GM12864 (cell line): Measurements from ENCODE around the gene ALG3.

Source experiments
- DNase-seq: peaks from one replicate; pipeline ENCODE4 v3.0.0-alpha.2; 2011; ENCODE audit warnings: low read depth
- H3K4me3 ChIP-seq: 2 replicates; pipeline ENCODE4 v1.5.1; 2011; ENCODE audit warnings: mild to moderate bottlenecking, low read depth, low read length, control low read depth
- TF ChIP-seq, protein P1 (sequence below): IDR thresholded peaks from 2 replicates; pipeline ENCODE4 v1.5.1; 2011; ENCODE audit warnings: low read depth, mild to moderate bottlenecking, moderate library complexity, low read length, control low read depth, inconsistent platforms; ENCODE audit errors: missing control alignments

ALG3 gene

DNA sequence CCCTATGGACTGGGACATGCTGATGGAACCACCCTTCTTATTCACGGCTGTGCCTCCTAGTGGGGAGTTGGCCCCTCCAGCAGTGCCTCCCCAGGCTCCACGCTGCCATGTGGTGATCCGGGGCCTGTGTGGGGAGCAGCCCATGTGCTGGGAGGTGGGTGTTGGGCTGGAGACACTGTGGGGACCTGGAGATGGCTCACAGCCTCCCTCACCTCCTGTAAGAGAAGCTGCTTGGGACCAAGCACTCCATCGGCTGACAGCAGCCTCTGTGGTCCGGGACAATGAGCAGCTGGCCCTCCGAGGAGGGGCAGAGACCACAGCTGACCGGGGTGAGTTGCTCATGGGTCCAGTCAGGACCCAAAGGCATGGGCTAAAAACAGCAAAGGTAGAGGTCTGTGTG lies 9.1 kb downstream of the ALG3 start:
- no peak overlapping the region for H3K4me3 ChIP-seq
- TF ChIP-seq, protein P1, sequence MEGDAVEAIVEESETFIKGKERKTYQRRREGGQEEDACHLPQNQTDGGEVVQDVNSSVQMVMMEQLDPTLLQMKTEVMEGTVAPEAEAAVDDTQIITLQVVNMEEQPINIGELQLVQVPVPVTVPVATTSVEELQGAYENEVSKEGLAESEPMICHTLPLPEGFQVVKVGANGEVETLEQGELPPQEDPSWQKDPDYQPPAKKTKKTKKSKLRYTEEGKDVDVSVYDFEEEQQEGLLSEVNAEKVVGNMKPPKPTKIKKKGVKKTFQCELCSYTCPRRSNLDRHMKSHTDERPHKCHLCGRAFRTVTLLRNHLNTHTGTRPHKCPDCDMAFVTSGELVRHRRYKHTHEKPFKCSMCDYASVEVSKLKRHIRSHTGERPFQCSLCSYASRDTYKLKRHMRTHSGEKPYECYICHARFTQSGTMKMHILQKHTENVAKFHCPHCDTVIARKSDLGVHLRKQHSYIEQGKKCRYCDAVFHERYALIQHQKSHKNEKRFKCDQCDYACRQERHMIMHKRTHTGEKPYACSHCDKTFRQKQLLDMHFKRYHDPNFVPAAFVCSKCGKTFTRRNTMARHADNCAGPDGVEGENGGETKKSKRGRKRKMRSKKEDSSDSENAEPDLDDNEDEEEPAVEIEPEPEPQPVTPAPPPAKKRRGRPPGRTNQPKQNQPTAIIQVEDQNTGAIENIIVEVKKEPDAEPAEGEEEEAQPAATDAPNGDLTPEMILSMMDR: no peak
- no peak for DNase-seq

DNA sequence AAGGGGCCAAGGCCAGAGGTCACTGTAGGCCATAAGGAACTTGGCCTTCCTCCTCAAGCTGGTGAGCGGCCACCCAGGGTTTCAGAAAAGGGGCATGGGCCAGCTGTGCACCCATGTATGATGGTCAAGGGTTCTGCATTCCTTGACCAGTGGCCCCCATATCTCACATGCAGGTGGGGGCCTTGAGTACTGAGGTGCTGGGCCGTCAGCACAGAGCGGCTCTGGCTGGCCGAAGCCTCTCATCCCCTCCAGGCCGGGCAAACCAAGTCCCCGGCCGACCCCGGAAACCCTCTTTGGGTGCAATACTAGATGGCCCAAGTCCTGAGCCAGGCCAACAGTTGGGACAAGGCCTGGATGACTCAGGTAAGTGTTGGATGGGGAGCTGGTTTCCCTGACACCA lies 9.5 kb downstream of the ALG3 start:
- TF ChIP-seq, protein P1: no peak
- no peak overlapping the region for H3K4me3 ChIP-seq
- DNase-seq: no peak

DNA sequence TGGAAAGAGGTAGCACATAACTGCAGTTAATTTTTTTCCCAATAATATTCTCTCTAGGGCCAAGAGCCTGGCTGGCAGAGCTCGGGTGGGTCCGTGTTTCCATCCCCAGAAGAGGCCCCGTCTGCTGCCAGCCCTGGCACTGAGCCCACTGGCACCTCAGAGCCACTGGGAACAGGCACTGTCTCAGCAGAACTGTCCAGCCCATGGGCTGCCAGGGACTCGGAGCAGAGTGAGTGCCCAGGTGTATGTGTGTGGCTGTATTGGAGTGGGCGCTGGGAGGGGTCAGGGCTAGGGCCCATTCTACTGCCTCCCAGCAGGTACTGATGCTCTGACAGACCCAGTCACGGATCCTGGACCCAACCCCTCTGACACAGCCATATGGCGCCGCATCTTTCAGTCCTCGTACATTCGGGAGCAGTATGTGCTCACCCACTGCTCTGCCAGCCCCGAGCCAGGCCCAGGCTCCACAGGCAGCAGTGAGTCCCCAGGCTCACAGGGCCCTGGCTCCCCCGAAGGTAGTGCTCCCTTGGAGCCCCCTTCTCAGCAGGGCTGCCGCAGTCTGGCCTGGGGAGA lies 10.4 kb downstream of the ALG3 start:
- DNase-seq: no peak
- H3K4me3 ChIP-seq: no peak overlapping the region
- TF ChIP-seq, protein P1: no peak

DNA sequence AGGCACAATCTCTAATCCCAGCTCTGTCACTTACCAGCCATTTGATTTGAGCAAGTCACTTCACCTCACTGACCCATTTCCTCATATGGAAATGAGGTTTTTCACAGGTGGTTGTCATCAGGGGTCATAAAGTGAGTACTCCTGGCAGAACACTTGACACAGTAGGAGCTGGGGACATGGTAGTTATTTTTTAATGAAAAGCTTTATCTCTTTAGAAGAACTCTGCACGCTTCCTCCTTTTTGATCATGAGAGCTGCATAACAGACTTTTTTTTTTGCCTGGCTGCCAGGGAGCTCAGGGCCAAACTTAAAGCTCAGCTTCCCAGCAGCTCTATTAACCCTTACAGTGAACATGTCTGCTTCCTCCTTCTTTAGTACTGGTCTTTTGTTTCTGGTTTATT lies 11.0 kb downstream of the ALG3 start:
- DNase-seq: no peak
- H3K4me3 ChIP-seq: no peak overlapping the region
- TF ChIP-seq, protein P1: no peak

DNA sequence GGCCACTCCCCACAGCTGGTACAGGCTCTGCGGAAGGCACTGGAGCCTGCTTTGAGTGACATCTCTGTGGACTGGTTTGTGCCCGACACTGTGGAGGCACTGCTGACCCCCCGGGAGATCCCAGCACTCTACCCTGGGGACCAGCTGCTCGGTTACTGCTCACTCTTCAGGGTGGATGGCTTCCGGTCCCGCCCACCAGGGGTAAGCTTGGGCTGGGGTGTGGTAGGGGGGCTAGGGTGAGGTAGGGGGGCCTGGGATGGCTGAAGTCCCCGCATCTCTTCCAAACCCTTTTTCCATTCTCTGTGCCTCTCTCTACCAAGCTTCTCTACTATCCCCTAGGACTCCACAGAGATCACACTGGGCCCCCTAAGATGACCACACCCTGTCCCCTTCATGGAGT lies 11.6 kb downstream of the ALG3 start:
- DNase-seq: no peak
- TF ChIP-seq, protein P1: no peak
- no peak overlapping the region for H3K4me3 ChIP-seq

DNA sequence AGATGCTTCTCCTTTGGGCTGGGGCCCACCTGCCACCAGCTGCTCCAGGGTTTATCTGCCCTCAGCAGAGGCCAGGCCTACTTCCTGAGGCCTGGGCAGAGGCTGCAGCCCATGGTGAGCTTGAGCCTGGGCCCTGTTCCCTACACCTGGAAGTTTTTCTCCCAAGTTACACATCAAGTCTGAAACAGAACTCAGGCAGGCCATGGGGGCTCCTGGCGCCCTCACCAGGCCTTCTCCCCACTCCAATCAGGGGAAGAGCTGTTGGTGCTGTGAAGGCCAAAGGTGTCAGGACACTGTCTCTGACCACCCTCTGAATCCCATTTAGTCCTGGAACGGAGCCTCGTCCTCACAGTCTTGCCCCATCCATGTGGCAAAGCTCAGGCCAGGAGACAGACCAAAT lies 12.1 kb downstream of the ALG3 start:
- TF ChIP-seq, protein P1: no peak
- DNase-seq: no peak

DNA sequence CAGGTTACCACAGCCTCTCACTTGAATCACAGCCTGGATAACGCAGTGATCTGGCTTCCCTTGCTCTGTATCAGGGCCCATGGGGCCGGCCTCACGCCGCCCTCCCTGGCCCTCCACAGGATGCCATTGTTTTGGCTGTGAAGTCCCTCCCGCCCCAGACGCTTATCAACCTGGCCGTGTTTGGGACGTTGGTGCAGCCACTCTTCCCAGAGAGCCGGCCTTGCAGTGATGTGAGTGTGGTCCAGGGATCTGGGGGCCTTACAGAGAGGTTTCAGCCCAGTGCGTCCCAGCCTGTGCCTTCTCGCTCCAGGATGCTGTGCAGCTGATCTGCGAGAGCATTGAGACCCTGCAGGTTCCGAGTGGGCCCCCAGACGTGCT lies 12.7 kb downstream of the ALG3 start:
- TF ChIP-seq, protein P1: no peak
- H3K4me3 ChIP-seq: no peak overlapping the region
- DNase-seq: no peak

More for the DNA sequence above, 12.1 kb downstream of the ALG3 start:
- no peak overlapping the region for H3K4me3 ChIP-seq
